Measurements from ENCODE around the gene RNU6-8.

Gene RNU6-8

GRCh38 chr14:32203928-32204357 lies 874 bp upstream of the RNU6-8 start:
- DNase-seq: no peak

GRCh38 chr14:32202491-32202997 lies 525 bp downstream of the RNU6-8 start:
- no peak for DNase-seq

- DNase-seq: peak; percentile 70
These were observed 1.1 kb downstream of the RNU6-8 start, which contains the start of gene RNU6-7 for GRCh38 chr14:32201816-32202490. TSS of gene RNU6-7 (plus strand) at chr14:32202045.

GRCh38 chr14:32201193-32201815 lies 1.8 kb downstream of the RNU6-8 start:
- peak; percentile 98 for DNase-seq

GRCh38 chr14:32200368-32201192 lies 2.5 kb downstream of the RNU6-8 start:
- DNase-seq: no peak

- DNase-seq: no peak
These were observed 5.2 kb downstream of the RNU6-8 start for GRCh38 chr14:32197919-32198318.

- DNase-seq: no peak
These were observed 7.4 kb downstream of the RNU6-8 start for GRCh38 chr14:32195636-32196035.

- DNase-seq: no peak
These were observed 9.5 kb downstream of the RNU6-8 start for GRCh38 chr14:32193532-32193931.

GRCh38 chr14:32192712-32193373 lies 10.2 kb downstream of the RNU6-8 start:
- DNase-seq: no peak

- no peak for DNase-seq
These were observed 12.4 kb downstream of the RNU6-8 start for GRCh38 chr14:32190673-32191072.

GRCh38 chr14:32189811-32190210 lies 13.3 kb downstream of the RNU6-8 start:
- DNase-seq: no peak

- no peak for DNase-seq
These were observed 16.8 kb downstream of the RNU6-8 start for GRCh38 chr14:32186248-32186647.

GRCh38 chr14:32185097-32185496 lies 18.0 kb downstream of the RNU6-8 start:
- no peak for DNase-seq

GRCh38 chr14:32183151-32184058 lies 19.7 kb downstream of the RNU6-8 start:
- DNase-seq: no peak

GRCh38 chr14:32171469-32171868 lies 31.6 kb downstream of the RNU6-8 start:
- DNase-seq: no peak

- DNase-seq: no peak
These were observed 33.9 kb downstream of the RNU6-8 start for GRCh38 chr14:32169191-32169590.

- no peak for DNase-seq
These were observed 35.2 kb downstream of the RNU6-8 start for GRCh38 chr14:32167907-32168306.

GRCh38 chr14:32166924-32167323 lies 36.1 kb downstream of the RNU6-8 start:
- no peak for DNase-seq

- no peak for DNase-seq
These were observed 37.0 kb downstream of the RNU6-8 start for GRCh38 chr14:32166029-32166428.
